Retinal pigment epithelial cell (primary cell): Measurements from ENCODE around the gene LIFR.

Experiments used
- DNase-seq: peaks from one replicate; pipeline ENCODE4 v3.0.0-alpha.2; 2010; ENCODE audit warnings: low read depth
- H3K4me3 ChIP-seq: 2 replicates; pipeline ENCODE4 v1.5.1; 2011; ENCODE audit warnings: mild to moderate bottlenecking, low read length, control low read depth, moderate library complexity
- TF ChIP-seq, protein P1 (sequence below): conservative IDR thresholded peaks from 2 replicates; pipeline ENCODE4 v1.5.1; 2011; ENCODE audit warnings: low read depth, low read length, control low read depth, inconsistent platforms

Gene LIFR

DNA sequence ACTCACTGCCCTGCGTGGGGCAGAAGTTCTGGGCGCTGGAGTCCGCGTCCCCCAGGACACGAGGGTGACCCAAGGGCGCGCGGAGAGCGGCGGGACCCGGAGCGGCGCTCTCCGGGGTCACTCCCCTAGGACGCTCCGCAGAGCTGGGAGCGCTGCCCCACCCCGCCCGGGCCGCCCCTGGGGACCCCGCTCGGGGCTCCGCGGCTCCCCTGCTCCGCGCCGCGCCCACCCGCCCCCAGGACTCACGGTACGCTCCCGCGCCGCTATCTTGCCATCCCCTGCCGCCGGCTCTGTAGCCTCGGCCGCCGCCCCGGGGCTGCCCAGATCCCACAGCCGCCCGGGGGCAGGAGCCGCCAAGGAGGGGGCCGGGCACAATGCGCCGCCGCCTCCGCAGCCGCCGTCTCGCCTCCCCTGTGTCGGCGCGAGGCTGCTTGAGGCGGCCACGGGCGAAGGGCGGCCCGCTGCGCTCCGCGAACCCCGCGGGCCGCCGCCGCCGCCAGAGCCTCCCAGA lies 303 bp downstream of the LIFR start:
- TF ChIP-seq, protein P1, sequence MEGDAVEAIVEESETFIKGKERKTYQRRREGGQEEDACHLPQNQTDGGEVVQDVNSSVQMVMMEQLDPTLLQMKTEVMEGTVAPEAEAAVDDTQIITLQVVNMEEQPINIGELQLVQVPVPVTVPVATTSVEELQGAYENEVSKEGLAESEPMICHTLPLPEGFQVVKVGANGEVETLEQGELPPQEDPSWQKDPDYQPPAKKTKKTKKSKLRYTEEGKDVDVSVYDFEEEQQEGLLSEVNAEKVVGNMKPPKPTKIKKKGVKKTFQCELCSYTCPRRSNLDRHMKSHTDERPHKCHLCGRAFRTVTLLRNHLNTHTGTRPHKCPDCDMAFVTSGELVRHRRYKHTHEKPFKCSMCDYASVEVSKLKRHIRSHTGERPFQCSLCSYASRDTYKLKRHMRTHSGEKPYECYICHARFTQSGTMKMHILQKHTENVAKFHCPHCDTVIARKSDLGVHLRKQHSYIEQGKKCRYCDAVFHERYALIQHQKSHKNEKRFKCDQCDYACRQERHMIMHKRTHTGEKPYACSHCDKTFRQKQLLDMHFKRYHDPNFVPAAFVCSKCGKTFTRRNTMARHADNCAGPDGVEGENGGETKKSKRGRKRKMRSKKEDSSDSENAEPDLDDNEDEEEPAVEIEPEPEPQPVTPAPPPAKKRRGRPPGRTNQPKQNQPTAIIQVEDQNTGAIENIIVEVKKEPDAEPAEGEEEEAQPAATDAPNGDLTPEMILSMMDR: no peak
- DNase-seq: no peak
- peak overlapping the region; percentile 68 for H3K4me3 ChIP-seq

- peak overlapping the region; percentile 68 for H3K4me3 ChIP-seq
- TF ChIP-seq, protein P1: no peak
- DNase-seq: no peak
Measured at GRCh38 chr5:38555354-38556087, 925 bp downstream of the LIFR start.

DNA sequence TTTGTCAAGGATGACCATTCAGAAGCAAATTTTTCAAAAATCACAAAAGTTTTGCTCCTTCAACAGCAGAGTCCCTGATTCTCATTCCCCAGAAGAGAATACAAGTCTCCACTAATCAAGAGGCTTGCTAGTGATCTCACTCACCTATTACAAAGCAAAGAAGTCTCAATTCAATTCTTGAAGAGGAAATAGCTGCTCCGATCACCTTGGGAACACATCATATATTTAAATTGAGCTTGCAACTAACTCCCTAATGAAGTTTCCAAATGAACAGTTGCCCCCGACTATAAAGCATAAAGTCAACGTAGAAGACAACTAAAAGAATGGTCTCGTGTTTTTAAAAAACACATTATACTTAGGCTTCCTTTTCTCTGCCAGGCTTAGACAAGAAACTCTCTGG lies 1.6 kb downstream of the LIFR start:
- DNase-seq: no peak
- TF ChIP-seq, protein P1: no peak
- peak overlapping the region; percentile 68 for H3K4me3 ChIP-seq

GRCh38 chr5:38554403-38554802 lies 2.0 kb downstream of the LIFR start:
- peak overlapping the region; percentile 68 for H3K4me3 ChIP-seq
- TF ChIP-seq, protein P1: no peak
- DNase-seq: no peak

GRCh38 chr5:38553001-38553521 lies 3.4 kb downstream of the LIFR start:
- no peak for DNase-seq
- TF ChIP-seq, protein P1: no peak
- H3K4me3 ChIP-seq: no peak overlapping the region

GRCh38 chr5:38551030-38552017 lies 5.1 kb downstream of the LIFR start:
- H3K4me3 ChIP-seq: no peak overlapping the region
- no peak for DNase-seq
- TF ChIP-seq, protein P1: peak; percentile 74
